ENCODE data around the gene NCK1.
A peak's percentile ranks its signal among the peaks of the same experiment; 100 is the strongest.
"Not testable (repeated sequence)": the region's sequence is repeated elsewhere in the genome, so short reads cannot be mapped to it uniquely, and the experiment has no call there.

Gene NCK1

DNA sequence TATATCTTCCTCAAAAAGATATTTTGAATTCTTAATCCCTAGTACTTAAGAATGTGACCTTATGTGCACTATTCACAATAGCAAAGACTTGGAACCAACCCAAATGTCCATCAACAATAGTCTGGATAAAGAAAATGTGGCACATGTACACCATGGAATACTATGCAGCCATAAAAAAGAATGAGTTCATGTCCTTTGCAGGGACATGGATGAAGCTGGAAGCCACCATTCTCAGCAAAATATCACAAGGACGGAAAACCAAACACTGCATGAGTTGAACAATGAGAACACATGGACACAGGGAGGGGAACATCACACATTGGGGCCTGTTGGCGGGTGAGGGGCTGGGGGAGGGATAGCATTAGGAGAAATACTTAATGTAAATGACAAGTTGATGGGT is 17.5 kb downstream of the NCK1 start:
- not testable (repeated sequence) for H2BK120ac ChIP-seq (ENCODE audit: low read depth, low read length); H2AK5ac ChIP-seq (ENCODE audit: low read length); H4K8ac ChIP-seq (ENCODE audit: low read depth, low read length); H3K27ac ChIP-seq (ENCODE audit: low read depth, low read length); DNase-seq; H3K18ac ChIP-seq (ENCODE audit: low read length); H3K9ac ChIP-seq (ENCODE audit: low read length); H3K27me3 ChIP-seq (ENCODE audit: insufficient read depth, low read length, poor library complexity); H2BK15ac ChIP-seq (replicated peaks; ENCODE audit: low read depth); H3K56ac ChIP-seq (ENCODE audit: low read length); H3K4ac ChIP-seq (ENCODE audit: low read depth, low read length); H3K4me3 ChIP-seq (ENCODE audit: low read length); H3K4me1 ChIP-seq (ENCODE audit: control insufficient read depth, low read depth, low read length); H3K23ac ChIP-seq (ENCODE audit: low read length); H3K79me1 ChIP-seq (ENCODE audit: low read length); H3K4me2 ChIP-seq (ENCODE audit: low read length); H2BK5ac ChIP-seq (ENCODE audit: low read length); H4K5ac ChIP-seq (ENCODE audit: low read length); H3K36me3 ChIP-seq (ENCODE audit: control insufficient read depth, insufficient read depth, low read length)
- peaks cover 24% of the 10 kb centered on the region for H3K79me2 ChIP-seq (ENCODE audit: control insufficient read depth, insufficient read depth, low read length)
- WGBS (ENCODE audit: extremely low coverage, insufficient coverage, low lambda C conversion rate): no CpG with 5 or more reads among the region's 2 CpGs

DNA sequence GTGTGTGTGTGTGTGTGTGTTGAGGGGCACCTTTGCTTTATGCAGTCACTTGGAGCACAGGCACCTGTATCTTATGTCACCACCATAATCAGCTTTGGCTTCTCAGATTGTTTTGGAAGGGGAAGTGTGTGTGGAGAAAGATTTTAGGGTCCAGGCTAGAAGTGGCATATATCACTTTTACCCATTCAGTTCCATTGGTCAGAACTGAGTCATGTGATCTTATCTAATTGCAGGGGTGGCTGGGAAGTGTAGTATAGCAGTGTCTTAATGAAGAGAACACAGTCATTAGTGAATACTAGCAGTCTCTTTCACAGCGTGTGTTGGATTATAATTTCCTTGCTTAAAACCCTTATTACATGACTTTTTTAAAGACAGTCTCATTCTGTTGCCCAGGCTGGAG is 20.6 kb downstream of the NCK1 start:
- Histone ChIP-seq H3K18ac (ENCODE audit: low read length) (no peak overlapping the region), H3K27me3 (ENCODE audit: insufficient read depth, low read length, poor library complexity) (no peaks in the 10 kb centered on the region), H3K9ac (ENCODE audit: low read length) (no peak overlapping the region), H3K4me1 (ENCODE audit: control insufficient read depth, low read depth, low read length) (no peaks in the 10 kb centered on the region), H4K8ac (ENCODE audit: low read depth, low read length) (no peak overlapping the region), H3K56ac (ENCODE audit: low read length) (no peak overlapping the region), H3K4me2 (ENCODE audit: low read length) (no peak overlapping the region), H3K27ac (ENCODE audit: low read depth, low read length) (no peak overlapping the region), H3K36me3 (ENCODE audit: control insufficient read depth, insufficient read depth, low read length) (no peaks in the 10 kb centered on the region), H3K4ac (ENCODE audit: low read depth, low read length) (no peak overlapping the region), H2BK120ac (ENCODE audit: low read depth, low read length) (no peak overlapping the region), H3K79me2 (ENCODE audit: control insufficient read depth, insufficient read depth, low read length) (peaks cover 25% of the 10 kb centered on the region), H3K4me3 (ENCODE audit: low read length) (no peak overlapping the region), H4K5ac (ENCODE audit: low read length) (no peak overlapping the region), H3K79me1 (ENCODE audit: low read length) (peaks cover 8% of the 10 kb centered on the region), H2AK5ac (ENCODE audit: low read length) (no peak overlapping the region), H3K23ac (ENCODE audit: low read length) (no peak overlapping the region), H2BK15ac (replicated peaks; ENCODE audit: low read depth) (no peak overlapping the region), H2BK5ac (ENCODE audit: low read length) (no peak overlapping the region)
- no CpG with 5 or more reads among the region's 1 CpG for WGBS (ENCODE audit: extremely low coverage, insufficient coverage, low lambda C conversion rate)
- DNase-seq: peak; percentile 19

DNA sequence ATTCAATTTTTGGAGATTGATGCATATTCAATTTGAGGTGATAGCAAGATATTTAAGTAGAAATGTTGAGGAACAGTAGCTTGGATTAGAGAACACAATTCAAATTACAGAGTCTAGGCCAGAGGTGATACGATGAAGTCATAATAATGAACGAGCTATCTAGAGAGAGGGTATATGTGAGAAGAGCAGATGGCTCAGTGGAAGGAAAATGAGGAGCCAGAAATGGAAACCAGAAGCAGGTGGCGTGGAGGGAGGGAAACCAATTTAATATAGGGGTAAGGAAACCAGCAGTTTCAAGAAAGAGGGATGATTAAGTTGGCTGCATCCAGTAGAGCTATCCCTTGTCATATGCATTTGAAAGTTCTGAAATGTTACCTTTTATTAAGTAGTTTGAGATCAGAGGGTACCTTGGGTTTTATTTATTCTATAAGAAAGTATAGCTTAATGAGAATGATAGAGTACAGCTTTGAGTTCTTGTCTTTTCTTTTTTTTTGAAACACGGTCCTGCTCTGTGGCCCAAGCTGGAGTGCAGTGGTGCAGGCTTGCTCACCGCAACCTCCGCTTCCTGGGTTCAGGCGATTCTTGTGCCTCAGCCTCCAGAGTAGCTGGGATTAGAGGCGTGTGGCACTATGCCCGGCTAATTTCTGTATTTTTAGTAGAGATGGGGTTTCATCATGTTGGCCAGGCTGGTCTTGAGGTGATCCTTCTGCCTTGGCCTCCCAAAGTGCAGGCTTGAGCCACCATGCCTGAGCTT is 22.1 kb downstream of the NCK1 start:
- H3K4ac ChIP-seq (ENCODE audit: low read depth, low read length): no peak overlapping the region
- H3K23ac ChIP-seq (ENCODE audit: low read length): no peak overlapping the region
- peaks cover 6% of the 10 kb centered on the region for H3K79me1 ChIP-seq (ENCODE audit: low read length)
- H3K4me2 ChIP-seq (ENCODE audit: low read length): no peak overlapping the region
- H3K9ac ChIP-seq (ENCODE audit: low read length): no peak overlapping the region
- H2AK5ac ChIP-seq (ENCODE audit: low read length): no peak overlapping the region
- no peak overlapping the region for H4K8ac ChIP-seq (ENCODE audit: low read depth, low read length)
- H3K18ac ChIP-seq (ENCODE audit: low read length): no peak overlapping the region
- H3K4me3 ChIP-seq (ENCODE audit: low read length): no peak overlapping the region
- peaks cover 25% of the 10 kb centered on the region for H3K79me2 ChIP-seq (ENCODE audit: control insufficient read depth, insufficient read depth, low read length)
- no peak overlapping the region for H3K56ac ChIP-seq (ENCODE audit: low read length)
- H4K5ac ChIP-seq (ENCODE audit: low read length): no peak overlapping the region
- H3K27me3 ChIP-seq (ENCODE audit: insufficient read depth, low read length, poor library complexity): no peaks in the 10 kb centered on the region
- H2BK15ac ChIP-seq (replicated peaks; ENCODE audit: low read depth): no peak overlapping the region
- no peak overlapping the region for H2BK5ac ChIP-seq (ENCODE audit: low read length)
- no peak for DNase-seq
- no CpG with 5 or more reads among the region's 9 CpGs for whole genome bisulfite sequencing (ENCODE audit: extremely low coverage, insufficient coverage, low lambda C conversion rate)
- no peak overlapping the region for H3K27ac ChIP-seq (ENCODE audit: low read depth, low read length)
- no peaks in the 10 kb centered on the region for H3K4me1 ChIP-seq (ENCODE audit: control insufficient read depth, low read depth, low read length)
- no peaks in the 10 kb centered on the region for H3K36me3 ChIP-seq (ENCODE audit: control insufficient read depth, insufficient read depth, low read length)
- H2BK120ac ChIP-seq (ENCODE audit: low read depth, low read length): no peak overlapping the region

DNA sequence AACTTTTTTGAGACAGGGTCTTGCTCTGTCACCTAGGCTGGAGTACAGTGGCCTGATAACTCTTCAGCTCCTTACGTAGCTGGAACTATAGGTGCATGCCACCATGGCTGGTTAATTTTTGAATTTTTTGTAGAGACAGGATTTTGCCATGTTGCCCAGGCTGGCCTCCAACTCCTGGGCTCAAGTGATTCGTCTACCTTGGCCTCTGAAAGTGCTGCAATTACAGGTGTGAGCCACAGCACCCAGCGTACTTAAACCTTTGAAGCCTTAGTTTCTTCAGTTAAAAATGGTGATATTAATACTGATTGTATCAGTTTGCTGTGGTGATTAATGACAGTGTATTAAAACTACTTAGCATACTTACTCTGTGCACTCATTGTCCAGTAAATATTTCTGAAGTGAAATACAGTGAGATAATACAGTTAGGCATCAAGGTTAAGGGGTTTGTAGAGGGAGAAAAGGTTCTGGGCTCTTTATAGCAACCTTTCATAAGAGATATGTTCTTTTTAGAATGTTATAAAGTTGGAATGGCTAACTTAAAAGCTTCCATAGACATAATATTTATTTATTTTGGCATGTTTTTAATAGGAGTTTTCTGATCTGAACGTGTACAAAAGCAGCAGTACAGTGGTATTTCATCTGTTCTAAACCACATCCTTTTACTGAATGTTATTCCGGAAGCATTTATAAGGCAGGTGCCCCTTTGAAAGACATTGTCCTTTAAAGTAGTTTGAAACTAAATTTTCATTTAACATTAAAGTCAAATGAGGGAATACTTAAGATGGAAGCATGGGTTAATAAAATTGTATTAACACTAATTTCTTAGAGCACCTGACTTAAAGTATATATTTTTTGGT is 23.6 kb downstream of the NCK1 start:
- H3K79me1 ChIP-seq (ENCODE audit: low read length): peaks cover 2% of the 10 kb centered on the region
- H3K4ac ChIP-seq (ENCODE audit: low read depth, low read length): no peak overlapping the region
- no peak overlapping the region for H4K8ac ChIP-seq (ENCODE audit: low read depth, low read length)
- peaks cover 24% of the 10 kb centered on the region for H3K79me2 ChIP-seq (ENCODE audit: control insufficient read depth, insufficient read depth, low read length)
- H3K4me3 ChIP-seq (ENCODE audit: low read length): no peak overlapping the region
- no peak overlapping the region for H2AK5ac ChIP-seq (ENCODE audit: low read length)
- H2BK15ac ChIP-seq (replicated peaks; ENCODE audit: low read depth): no peak overlapping the region
- no peaks in the 10 kb centered on the region for H3K27me3 ChIP-seq (ENCODE audit: insufficient read depth, low read length, poor library complexity)
- H3K9ac ChIP-seq (ENCODE audit: low read length): no peak overlapping the region
- no peak overlapping the region for H3K18ac ChIP-seq (ENCODE audit: low read length)
- H3K27ac ChIP-seq (ENCODE audit: low read depth, low read length): no peak overlapping the region
- no peak overlapping the region for H2BK5ac ChIP-seq (ENCODE audit: low read length)
- no peak overlapping the region for H2BK120ac ChIP-seq (ENCODE audit: low read depth, low read length)
- H3K23ac ChIP-seq (ENCODE audit: low read length): no peak overlapping the region
- DNase-seq: no peak
- no peak overlapping the region for H3K4me2 ChIP-seq (ENCODE audit: low read length)
- H3K56ac ChIP-seq (ENCODE audit: low read length): no peak overlapping the region
- WGBS (ENCODE audit: extremely low coverage, insufficient coverage, low lambda C conversion rate): no CpG with 5 or more reads among the region's 5 CpGs
- H3K4me1 ChIP-seq (ENCODE audit: control insufficient read depth, low read depth, low read length): no peaks in the 10 kb centered on the region
- H3K36me3 ChIP-seq (ENCODE audit: control insufficient read depth, insufficient read depth, low read length): no peaks in the 10 kb centered on the region
- no peak overlapping the region for H4K5ac ChIP-seq (ENCODE audit: low read length)

DNA sequence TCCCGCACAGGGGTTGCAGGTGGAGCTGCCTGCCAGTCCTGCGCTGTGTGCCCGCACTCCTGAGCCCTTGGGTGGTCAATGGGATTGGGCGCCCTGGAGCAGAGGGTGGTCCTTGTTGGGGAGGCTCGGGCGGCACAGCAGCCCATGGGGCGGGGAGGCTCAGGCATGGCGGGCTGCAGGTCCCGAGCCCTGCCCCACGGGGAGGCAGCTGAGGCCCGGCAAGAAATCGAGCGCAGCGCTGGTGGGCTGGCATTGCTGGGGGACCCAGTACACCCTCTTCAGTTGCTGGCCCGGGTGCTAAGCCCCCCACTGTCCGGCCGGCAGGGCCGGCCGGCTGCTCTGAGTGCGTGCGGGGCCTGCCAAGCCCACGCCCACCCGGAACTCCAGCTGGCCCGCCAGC is 27.9 kb downstream of the NCK1 start:
- Histone ChIP-seq H3K27me3 (ENCODE audit: insufficient read depth, low read length, poor library complexity) (no peaks in the 10 kb centered on the region), H3K9ac (ENCODE audit: low read length) (no peak overlapping the region)
- WGBS (ENCODE audit: extremely low coverage, insufficient coverage, low lambda C conversion rate): no CpG with 5 or more reads among the region's 24 CpGs

More for the DNA sequence above, 27.9 kb downstream of the NCK1 start:
- Histone ChIP-seq H3K18ac (ENCODE audit: low read length) (no peak overlapping the region), H3K56ac (ENCODE audit: low read length) (no peak overlapping the region), H3K4me3 (ENCODE audit: low read length) (no peak overlapping the region), H3K79me1 (ENCODE audit: low read length) (peaks cover 7% of the 10 kb centered on the region), H3K4ac (ENCODE audit: low read depth, low read length) (no peak overlapping the region), H4K8ac (ENCODE audit: low read depth, low read length) (no peak overlapping the region), H2BK120ac (ENCODE audit: low read depth, low read length) (no peak overlapping the region), H3K23ac (ENCODE audit: low read length) (no peak overlapping the region), H3K4me1 (ENCODE audit: control insufficient read depth, low read depth, low read length) (peaks cover 4% of the 10 kb centered on the region), H2AK5ac (ENCODE audit: low read length) (no peak overlapping the region), H3K36me3 (ENCODE audit: control insufficient read depth, insufficient read depth, low read length) (no peaks in the 10 kb centered on the region), H4K5ac (ENCODE audit: low read length) (no peak overlapping the region), H2BK5ac (ENCODE audit: low read length) (no peak overlapping the region), H3K27ac (ENCODE audit: low read depth, low read length) (no peak overlapping the region), H2BK15ac (replicated peaks; ENCODE audit: low read depth) (no peak overlapping the region), H3K4me2 (ENCODE audit: low read length) (no peak overlapping the region), H3K79me2 (ENCODE audit: control insufficient read depth, insufficient read depth, low read length) (peaks cover 35% of the 10 kb centered on the region)
- no peak for DNase-seq
